Posterior cingulate gyrus (tissue), 11 donors: ENCODE measurements around the gene ADAM12.
"Not testable (repeated sequence)": the region's sequence is repeated elsewhere in the genome, so short reads cannot be mapped to it uniquely, and the experiment has no call there.

Experiments
- DNase-seq, 10 donors: peaks; one replicate each; pipeline versions ENCODE4 v3.0.0 to v3.0.0-alpha.2; 2020 to 2021; ENCODE audit warnings: mixed read lengths in 3 of 10
- intact Hi-C: fragments of 100-400 bp; cut with DNase I; formaldehyde crosslinking; loops from one replicate; pipeline ENCODE4 v1.15.1; 2023

The ADAM12 gene

GRCh38 chr10:126380352-126381076 is 7.8 kb downstream of the ADAM12 start:
- no peak for DNase-seq
- intact Hi-C loops = no loop called here

DNA sequence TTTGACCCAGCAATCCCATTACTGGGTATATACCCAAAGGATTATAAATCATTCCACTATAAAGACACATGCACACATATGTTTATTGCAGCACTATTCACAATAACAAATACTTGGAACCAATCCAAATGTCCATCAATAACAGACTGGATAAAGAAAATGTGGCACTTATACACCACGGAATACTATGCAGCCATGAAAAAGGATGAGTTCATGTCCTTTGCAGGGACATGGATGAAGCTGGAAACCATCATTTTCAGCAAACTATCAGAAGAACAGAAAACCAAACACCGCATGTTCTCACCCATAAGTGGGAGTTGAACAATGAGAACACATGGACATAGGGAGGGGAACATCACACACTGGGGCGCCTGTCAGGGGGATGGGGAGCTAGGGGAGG is 9.1 kb downstream of the ADAM12 start:
- intact Hi-C loops, DNase-seq: not testable (repeated sequence)

DNA sequence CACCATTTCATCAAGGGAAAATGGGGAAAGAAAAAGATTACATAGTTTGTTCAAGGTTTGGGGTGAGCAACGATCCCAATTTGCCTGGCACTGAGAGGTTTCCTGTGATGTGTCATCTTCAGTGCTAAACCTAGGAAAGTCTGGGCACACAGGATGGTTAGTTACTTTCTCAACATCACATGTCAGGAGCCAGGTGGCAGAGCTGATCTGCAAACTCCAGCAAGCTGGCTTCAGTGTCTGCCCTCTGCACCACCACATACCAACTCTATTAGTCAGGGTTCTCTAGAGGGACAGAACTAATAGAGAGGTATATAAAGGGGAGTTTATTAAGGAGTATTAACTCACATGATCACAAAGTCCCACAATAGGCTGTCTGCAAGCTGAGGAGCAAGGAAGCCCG is 11.3 kb downstream of the ADAM12 start:
- intact Hi-C loops = no loop called here
- no peak for DNase-seq

DNA sequence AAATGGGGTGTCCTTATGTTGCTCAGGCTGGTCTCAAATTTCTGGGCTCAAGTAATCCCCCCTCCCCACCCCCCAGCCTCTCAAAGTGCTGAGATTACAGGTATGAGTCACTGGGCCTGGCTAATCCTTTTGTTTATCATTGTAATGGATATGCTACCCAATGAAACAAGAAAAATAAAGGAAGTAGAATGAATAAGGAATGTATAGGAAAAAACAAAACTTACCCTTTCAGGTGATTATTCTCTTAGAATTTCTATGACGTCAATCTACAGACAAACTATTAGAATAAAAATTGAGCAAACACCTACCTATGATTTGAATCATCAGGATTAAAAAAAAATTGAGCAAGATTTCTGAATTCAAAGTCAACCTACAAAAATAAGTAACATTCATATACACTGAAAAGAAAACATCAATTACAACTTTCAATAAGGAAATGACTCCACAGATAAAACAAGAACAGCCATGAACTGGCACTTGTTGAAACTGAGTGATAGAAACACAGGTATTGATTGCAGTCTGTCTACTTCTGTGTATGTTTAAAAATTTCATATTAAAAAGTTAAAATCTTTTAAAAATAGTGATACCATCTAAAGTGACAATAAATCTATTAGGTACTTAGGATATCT is 12.2 kb downstream of the ADAM12 start:
- DNase-seq = no peak
- intact Hi-C loops = no loop called here

GRCh38 chr10:126375299-126375698 is 13.0 kb downstream of the ADAM12 start:
- intact Hi-C loops = no loop called here
- no peak for DNase-seq

GRCh38 chr10:126374435-126374834 is 13.8 kb downstream of the ADAM12 start:
- intact Hi-C loops = no loop called here
- no peak for DNase-seq

DNA sequence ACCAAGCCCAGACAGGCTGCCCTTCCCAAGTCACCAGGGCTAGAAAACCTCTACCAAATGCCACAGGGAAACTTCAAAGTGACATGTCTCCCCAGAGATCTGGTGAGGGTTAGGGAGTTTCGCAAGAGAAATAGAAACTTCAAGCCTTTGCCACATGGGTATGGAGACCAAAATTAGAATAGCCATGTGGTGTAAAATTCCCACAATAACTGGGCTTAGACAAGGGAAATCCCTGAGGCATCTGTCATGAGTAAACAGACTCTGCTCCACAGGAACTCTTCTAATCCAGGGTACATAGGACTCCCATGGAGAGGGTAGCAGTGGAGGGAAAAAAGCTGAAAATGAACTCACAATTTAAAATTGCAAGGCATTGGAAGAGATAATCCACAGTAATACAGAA is 14.3 kb downstream of the ADAM12 start:
- intact Hi-C loops = no loop called here
- DNase-seq = no peak

DNA sequence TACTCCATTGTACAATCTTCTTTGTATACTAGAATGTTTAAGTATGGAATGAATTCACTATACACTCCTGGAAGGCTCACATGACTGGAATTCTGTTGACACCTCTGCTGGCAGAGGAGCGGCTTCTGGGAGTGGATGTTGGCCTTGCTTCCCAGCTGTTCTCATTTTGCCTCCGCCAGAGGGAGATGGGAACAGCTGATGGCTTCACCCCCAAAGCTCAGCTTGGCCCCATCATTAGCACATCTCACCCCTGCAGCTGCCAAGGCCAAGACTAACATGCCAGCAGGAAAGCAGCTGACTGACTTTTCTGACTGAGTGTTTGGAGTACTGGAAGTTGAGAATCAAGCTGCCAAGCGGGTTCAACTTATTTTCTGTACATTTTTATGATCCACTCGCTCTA is 15.1 kb downstream of the ADAM12 start:
- intact Hi-C loops = no loop called here
- DNase-seq = peak in 4 of 10 donors; percentile 20 to 84 (median 46)

DNA sequence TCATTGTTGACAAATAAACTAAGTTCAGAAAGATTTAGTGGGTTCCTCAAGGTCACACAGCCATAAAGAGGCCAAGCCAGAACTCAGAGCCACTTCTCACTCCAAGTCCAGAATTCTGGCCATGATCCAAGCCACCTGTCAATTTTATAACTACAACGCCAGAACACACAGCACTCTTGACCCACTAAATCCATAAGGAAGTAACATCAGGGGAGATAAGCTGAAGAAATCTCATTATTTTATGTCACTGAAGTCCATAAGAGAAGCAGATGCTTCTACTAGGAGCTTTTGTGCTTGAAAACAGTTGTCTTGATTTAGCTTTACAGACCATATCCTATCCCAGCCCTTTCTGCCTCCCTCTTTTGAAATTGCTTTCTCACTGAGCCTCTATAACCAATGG is 15.9 kb downstream of the ADAM12 start:
- intact Hi-C loops = no loop called here

GRCh38 chr10:126369125-126369710 is 19.1 kb downstream of the ADAM12 start:
- intact Hi-C loops = no loop called here
- no peak for DNase-seq

More for the DNA sequence above, 15.9 kb downstream of the ADAM12 start:
- DNase-seq = no peak

DNA sequence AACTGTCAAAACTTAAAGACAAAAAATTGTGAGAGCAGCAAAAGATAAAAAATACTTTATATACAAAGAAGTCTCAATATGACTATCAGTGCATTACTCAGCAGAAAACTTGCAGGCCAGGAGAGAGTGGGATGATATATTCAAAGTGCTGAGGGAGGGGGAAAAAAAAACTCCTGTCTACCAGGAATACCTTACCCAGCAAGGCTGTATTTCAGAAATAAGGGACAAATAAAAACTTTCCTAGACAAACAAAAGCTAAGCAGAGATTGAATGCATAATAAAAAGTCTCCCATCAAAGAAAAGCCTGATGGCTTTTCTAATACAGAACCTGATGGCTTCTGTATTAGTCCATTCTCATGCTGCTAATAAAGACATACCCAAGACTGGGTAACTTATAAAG is 31.1 kb downstream of the ADAM12 start:
- intact Hi-C loops = no loop called here
- DNase-seq = no peak

DNA sequence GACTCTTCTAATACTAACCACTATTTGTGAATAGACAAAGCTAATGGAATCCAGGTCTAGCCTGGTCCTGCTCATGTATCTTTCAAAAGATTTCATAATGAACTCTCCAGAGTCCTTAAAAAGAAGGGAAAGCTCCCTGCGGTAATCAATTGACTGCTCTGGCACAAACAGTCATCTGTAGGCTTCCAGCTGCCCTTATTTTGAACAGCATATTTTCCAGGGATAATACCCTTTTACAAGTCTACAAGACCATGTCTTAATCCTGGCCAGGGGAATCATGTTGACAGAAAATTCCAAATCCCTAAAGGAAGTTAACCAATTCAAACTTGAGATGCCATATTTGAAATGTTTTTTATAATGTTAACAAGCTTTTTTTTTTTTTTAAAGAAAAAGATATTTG is 34.6 kb downstream of the ADAM12 start:
- no peak for DNase-seq

GRCh38 chr10:126352453-126352852 is 35.8 kb downstream of the ADAM12 start:
- intact Hi-C loops = no loop called here
- no peak for DNase-seq

More for the DNA sequence above, 34.6 kb downstream of the ADAM12 start:
- intact Hi-C loops = no loop called here

DNA sequence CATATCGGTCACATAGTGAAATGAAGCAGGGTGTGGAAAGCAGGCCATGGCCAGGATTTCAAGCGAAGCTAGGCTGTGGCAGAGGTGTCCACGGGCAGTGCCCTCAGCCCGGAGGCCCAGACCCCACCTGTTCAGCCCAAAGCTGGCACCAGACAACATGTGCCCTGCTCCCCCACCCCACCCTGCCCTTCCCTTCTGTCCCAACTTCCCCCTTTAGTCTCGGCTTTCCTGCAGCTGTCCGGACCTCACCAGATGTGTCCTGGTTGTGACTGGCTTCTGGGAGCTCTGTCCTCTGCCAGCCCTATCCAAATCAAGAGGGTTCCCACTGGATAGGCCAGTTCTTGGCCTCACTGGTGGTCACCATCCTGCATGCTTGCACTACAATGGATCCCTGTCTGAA is 37.3 kb downstream of the ADAM12 start:
- intact Hi-C loops = no loop called here

DNA sequence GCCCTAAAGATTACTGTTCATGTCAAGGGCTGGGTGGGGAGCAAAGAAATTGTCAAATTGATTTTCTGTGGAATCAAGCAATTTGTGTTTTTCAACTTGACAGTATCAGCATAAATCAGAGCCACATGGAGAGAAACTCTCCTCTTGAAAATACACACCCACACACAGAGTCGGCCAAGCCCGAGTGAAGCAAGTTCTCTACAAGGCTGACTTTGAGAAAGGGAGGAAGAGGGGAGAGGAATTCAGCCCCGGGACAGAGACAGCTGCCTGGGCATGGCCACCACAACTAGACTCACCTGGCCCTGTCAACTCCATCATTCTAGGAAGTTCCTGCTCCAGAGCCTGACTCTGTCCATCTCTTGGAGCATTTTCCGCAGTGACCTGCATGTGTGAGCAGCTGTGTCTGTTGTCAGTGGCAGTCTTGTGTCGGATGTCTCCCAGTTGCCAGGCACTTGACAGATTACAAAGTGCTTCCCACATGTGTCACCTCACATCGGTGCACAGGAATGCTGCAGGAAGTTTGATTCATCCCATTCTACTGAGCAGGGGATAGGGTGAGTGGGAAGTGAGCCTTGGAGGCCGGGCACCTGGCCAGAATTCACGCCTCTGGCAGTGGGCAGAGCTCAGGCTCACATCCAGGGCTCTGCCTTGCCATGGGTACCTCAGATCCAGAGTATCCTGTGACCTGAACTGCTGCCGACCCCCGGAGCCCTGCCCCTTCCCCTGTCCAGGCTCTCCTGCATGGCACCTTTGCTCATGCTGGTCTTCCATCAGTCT is 37.9 kb downstream of the ADAM12 start:
- intact Hi-C loops = no loop called here
- peak in 9 of 10 donors; percentile 19 to 86 (median 45) for DNase-seq

More for the DNA sequence above, 37.3 kb downstream of the ADAM12 start:
- no peak for DNase-seq

GRCh38 chr10:126349676-126350075 is 38.6 kb downstream of the ADAM12 start:
- intact Hi-C loops = no loop called here
- DNase-seq = no peak

- intact Hi-C loops = no loop called here
- peak in 3 of 10 donors; percentile 33 to 80 (median 47) for DNase-seq
Observed at GRCh38 chr10:126349101-126349500, 39.2 kb downstream of the ADAM12 start.

GRCh38 chr10:126343496-126343895 is 44.8 kb downstream of the ADAM12 start:
- DNase-seq, intact Hi-C loops: not testable (repeated sequence)

DNA sequence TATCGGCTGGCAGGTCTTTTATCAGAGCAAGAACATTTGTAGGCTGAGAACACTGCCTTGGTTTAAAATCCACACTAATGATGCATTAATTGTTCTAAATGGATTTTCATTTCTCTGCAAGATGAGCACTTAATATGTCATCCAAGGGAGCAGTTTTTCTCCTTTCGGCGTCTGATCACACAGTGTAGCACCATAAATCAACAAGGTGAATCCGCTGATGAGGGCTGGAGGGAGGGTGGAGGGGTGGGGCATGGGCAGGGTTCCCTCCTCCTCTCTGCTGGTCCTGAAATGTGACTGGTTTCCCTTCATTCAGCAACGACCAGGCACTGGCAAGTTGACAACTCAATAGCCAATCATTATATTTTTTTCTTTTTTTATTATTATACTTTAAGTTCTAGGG is 45.6 kb downstream of the ADAM12 start:
- intact Hi-C loops = no loop called here
- DNase-seq = no peak

GRCh38 chr10:126341491-126341890 is 46.8 kb downstream of the ADAM12 start:
- intact Hi-C loops = no loop called here
- DNase-seq = no peak

- DNase-seq = no peak
- intact Hi-C loops = no loop called here
Observed at GRCh38 chr10:126337251-126337810, 50.9 kb downstream of the ADAM12 start.
